Measurements from ENCODE around the gene TMTC1. TPM values are rescaled to one million over a fixed set of nuclear protein-coding genes. Genes with fewer than 3 reads are reported as not detected.

TMTC1 gene
- total RNA-seq, 1 donor from 2014 or later = 1.4 TPM

DNA sequence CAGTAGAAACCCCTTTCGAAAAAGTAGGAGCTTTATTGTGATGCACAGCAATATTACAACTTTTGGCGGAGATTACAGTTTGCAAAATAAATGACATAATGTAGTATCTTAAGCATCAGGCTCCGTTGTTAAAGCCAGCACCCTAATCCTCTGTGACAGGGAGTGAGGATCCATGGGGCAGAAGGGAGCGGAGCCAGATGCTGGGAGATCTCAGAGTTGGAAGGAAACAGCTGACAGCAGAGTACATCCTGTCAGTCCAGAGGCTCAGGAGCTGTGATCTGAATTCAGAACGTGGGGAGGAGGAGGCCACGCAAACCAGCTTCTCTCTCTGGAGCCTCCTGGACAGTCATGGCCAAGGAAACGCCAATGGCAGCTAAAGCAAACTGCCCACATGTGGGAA, 55.7 kb downstream of the TMTC1 start:
- Mint-ChIP-seq H3K36me3 (ENCODE audit: unreplicated experiment) (no peaks in the 10 kb centered on the region), H3K9me3 (ENCODE audit: unreplicated experiment) (peaks cover 2% of the 10 kb centered on the region)

DNA sequence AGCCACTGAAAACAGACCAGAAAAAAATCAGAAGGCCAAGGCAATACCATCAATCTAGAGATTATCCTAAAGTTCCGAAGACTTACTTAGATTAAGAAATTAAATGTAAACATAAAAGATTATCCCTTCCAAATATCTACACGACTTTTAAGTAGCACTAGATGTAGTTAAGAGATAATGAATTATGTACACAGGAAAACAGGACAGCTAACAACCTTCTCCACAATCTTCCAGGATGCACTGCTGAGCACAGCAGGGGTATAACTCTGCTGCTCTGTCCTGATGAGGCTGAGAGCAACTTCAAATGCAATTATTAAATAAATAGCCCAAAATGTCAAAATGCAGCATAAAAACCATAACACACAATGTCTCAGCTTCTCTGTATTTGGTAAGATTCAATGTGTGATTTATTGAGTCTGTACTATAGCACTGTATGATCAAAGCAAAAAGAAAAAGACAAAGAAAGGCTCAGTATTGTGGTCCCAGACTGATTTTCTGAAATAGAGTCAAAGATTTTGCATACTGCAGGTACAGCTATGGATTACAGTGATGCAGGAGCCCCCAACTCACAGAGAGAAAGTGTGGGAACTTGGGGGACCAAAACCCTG, 56.9 kb downstream of the TMTC1 start:
- Mint-ChIP-seq H3K4me1 (ENCODE audit: low read depth, unreplicated experiment) (peaks cover 16% of the 10 kb centered on the region), H3K9me3 (ENCODE audit: unreplicated experiment) (peaks cover 2% of the 10 kb centered on the region), H3K27ac (ENCODE audit: unreplicated experiment) (no peak overlapping the region), H3K27me3 (ENCODE audit: unreplicated experiment) (peaks cover 2% of the 10 kb centered on the region), H3K4me3 (ENCODE audit: unreplicated experiment) (no peak overlapping the region), H3K36me3 (ENCODE audit: unreplicated experiment) (no peaks in the 10 kb centered on the region)
- TF ChIP-seq, protein P1, sequence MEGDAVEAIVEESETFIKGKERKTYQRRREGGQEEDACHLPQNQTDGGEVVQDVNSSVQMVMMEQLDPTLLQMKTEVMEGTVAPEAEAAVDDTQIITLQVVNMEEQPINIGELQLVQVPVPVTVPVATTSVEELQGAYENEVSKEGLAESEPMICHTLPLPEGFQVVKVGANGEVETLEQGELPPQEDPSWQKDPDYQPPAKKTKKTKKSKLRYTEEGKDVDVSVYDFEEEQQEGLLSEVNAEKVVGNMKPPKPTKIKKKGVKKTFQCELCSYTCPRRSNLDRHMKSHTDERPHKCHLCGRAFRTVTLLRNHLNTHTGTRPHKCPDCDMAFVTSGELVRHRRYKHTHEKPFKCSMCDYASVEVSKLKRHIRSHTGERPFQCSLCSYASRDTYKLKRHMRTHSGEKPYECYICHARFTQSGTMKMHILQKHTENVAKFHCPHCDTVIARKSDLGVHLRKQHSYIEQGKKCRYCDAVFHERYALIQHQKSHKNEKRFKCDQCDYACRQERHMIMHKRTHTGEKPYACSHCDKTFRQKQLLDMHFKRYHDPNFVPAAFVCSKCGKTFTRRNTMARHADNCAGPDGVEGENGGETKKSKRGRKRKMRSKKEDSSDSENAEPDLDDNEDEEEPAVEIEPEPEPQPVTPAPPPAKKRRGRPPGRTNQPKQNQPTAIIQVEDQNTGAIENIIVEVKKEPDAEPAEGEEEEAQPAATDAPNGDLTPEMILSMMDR (IDR thresholded peaks at IDR 0.05; ENCODE audit: partially characterized antibody, unreplicated experiment) = no peak
- DNase-seq = no peak

More for the DNA sequence above, 55.7 kb downstream of the TMTC1 start:
- peaks cover 2% of the 10 kb centered on the region for H3K27me3 Mint-ChIP-seq (ENCODE audit: unreplicated experiment)
- no peak overlapping the region for H3K27ac Mint-ChIP-seq (ENCODE audit: unreplicated experiment)
- TF ChIP-seq, protein P1 (IDR thresholded peaks at IDR 0.05; ENCODE audit: partially characterized antibody, unreplicated experiment) = no peak
- no peak for DNase-seq
- no peak overlapping the region for H3K4me3 Mint-ChIP-seq (ENCODE audit: unreplicated experiment)
- peaks cover 16% of the 10 kb centered on the region for H3K4me1 Mint-ChIP-seq (ENCODE audit: low read depth, unreplicated experiment)

DNA sequence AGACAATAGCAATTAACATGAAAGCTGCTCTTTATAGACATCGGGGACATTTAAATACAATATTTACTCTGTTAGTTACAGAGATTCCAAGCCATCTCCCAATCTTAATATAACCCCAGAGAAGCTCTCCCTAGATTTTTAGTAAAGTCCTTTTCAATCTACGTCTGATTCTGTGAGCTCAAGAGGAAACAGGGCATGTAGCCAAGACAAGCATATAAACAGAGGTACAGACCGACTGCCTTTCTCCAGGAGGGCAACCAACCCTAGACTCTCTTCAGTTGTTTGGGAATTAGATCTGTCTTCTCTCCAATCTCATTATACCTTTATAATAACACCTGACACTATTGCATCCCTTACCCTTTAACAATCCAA, 57.4 kb downstream of the TMTC1 start:
- Mint-ChIP-seq H3K27me3 (ENCODE audit: unreplicated experiment) (peaks cover 2% of the 10 kb centered on the region), H3K9me3 (ENCODE audit: unreplicated experiment) (peaks cover 2% of the 10 kb centered on the region), H3K4me3 (ENCODE audit: unreplicated experiment) (no peak overlapping the region), H3K4me1 (ENCODE audit: low read depth, unreplicated experiment) (peaks cover 16% of the 10 kb centered on the region), H3K36me3 (ENCODE audit: unreplicated experiment) (no peaks in the 10 kb centered on the region), H3K27ac (ENCODE audit: unreplicated experiment) (no peak overlapping the region)
- TF ChIP-seq, protein P1 (IDR thresholded peaks at IDR 0.05; ENCODE audit: partially characterized antibody, unreplicated experiment) = no peak
- DNase-seq = no peak

DNA sequence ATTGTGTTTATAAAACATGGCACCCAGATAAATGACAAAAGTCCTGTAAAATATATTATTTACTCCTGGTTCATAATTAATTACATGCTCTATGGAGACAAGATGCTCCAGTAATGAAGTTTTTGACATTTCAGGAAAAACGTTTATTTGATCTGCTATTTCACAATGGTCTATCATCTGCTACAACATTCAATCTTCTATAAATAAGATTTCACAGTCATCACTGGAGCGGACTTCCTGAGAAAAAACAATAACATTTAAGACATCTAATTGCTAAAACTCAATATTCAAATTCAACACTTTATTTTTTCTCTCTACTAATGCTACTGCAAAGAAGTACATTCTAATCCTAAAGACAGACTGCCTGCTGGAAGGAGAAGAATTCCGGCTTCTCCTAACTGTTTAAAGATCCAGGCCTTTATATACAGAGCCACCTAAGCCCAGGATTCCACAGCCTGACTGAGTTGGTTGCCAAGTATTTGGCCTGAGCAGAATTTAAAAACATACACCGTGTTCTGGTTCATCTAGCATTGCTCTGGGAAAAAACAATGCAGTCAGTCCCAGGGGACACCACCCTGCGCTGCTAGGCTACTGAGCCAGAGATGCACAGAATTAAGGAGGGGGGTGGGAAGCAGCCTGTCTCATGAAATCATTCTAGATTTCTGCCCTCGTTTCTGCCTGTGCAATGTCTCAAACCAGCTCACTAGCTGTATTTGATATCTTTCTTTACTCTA, 58.0 kb downstream of the TMTC1 start:
- peaks cover 2% of the 10 kb centered on the region for H3K9me3 Mint-ChIP-seq (ENCODE audit: unreplicated experiment)
- H3K36me3 Mint-ChIP-seq (ENCODE audit: unreplicated experiment) = no peaks in the 10 kb centered on the region
- TF ChIP-seq, protein P1 (IDR thresholded peaks at IDR 0.05; ENCODE audit: partially characterized antibody, unreplicated experiment) = no peak
- H3K27ac Mint-ChIP-seq (ENCODE audit: unreplicated experiment) = no peak overlapping the region
- H3K4me1 Mint-ChIP-seq (ENCODE audit: low read depth, unreplicated experiment) = peaks cover 16% of the 10 kb centered on the region
- DNase-seq = peak; percentile 44
- no peak overlapping the region for H3K4me3 Mint-ChIP-seq (ENCODE audit: unreplicated experiment)
- H3K27me3 Mint-ChIP-seq (ENCODE audit: unreplicated experiment) = peaks cover 2% of the 10 kb centered on the region

DNA sequence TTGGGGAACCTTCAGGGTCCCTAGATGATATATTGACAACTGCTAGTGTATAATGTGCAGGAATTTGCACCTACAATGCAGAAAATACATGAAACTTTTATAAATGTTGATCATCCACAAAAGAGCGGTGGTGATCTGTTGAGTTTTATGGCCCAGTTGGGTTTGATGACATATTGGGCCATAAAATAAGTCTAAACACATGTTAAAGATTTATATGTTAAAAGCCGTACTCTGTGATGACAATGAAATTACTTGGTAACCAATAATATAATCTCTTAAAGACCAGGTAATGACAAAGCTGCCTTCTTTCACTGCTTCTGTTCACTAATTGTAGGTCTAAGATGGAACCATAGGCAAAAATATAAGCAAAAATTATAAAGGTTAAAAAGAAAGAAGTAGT, 61.6 kb downstream of the TMTC1 start:
- Mint-ChIP-seq H3K27ac (ENCODE audit: unreplicated experiment) (no peak overlapping the region), H3K9me3 (ENCODE audit: unreplicated experiment) (peaks cover 2% of the 10 kb centered on the region), H3K4me3 (ENCODE audit: unreplicated experiment) (no peak overlapping the region), H3K27me3 (ENCODE audit: unreplicated experiment) (peaks cover 4% of the 10 kb centered on the region), H3K4me1 (ENCODE audit: low read depth, unreplicated experiment) (peaks cover 23% of the 10 kb centered on the region), H3K36me3 (ENCODE audit: unreplicated experiment) (no peaks in the 10 kb centered on the region)
- TF ChIP-seq, protein P1 (IDR thresholded peaks at IDR 0.05; ENCODE audit: partially characterized antibody, unreplicated experiment) = no peak
- DNase-seq = no peak

Data from glutamatergic neuron (in vitro differentiated cells).